Measurements from ENCODE around the gene ASPHD2.
"Not testable (repeated sequence)": the region's sequence is repeated elsewhere in the genome, so short reads cannot be mapped to it uniquely, and the experiment has no call there.

The ASPHD2 gene

DNA sequence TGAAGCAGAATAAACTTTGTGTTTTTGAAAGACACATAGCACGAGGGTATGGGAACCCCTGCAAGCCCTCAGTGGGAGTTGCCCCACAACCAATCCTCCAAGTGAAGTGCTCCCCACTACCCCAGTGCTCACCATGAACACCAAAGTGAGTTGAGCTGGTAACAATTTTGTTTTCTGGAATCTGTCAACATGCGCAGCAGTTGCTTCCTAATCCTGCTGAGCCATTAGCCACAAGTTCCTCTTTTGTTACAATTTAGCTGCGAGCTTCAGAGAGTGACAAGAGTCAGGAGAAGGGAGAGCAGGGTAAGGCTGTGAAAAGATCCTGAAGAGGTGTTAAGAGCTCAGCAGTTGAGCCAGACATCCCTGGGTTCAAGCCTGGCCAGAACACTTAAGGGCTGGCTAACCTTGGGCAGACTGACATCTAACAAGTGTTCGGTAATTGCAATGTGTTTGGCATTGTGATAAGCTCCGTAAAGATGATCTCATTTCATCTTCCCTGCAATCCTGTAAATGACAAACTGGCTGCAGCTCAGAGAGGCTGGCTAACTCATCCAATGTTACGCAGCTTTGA lies 24.1 kb upstream of the ASPHD2 start:
- ATAC-seq (no peak), DNase-seq (no peak)
- Mint-ChIP-seq H3K36me3 (ENCODE audit: low read depth) (no peaks in the 10 kb centered on the region), H3K27ac (no peak overlapping the region), H3K9me3 (no peaks in the 10 kb centered on the region), H3K27me3 (peaks cover 13% of the 10 kb centered on the region), H3K4me3 (no peak overlapping the region), H3K4me1 (peaks cover 11% of the 10 kb centered on the region)

DNA sequence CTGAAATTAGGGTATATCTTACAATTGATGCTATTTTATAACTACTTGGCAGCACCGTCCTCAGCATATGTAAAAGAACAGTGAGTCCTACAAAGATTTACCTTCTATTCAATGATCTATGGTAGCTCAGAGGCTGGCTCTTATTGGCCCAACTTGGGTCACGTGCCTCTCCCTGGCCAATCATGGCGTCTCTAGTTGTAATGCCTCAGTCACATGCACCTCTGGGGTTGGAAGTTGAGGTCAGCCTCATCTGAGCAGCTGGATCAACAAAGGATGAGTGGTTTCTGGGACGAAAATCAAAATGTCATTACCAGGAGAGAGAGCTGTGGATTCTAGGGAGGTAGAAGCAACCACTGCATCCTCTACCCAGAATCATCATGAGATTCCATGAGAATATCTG lies 22.9 kb upstream of the ASPHD2 start:
- Mint-ChIP-seq H3K4me3 (no peak overlapping the region), H3K27ac (no peak overlapping the region), H3K27me3 (peaks cover 15% of the 10 kb centered on the region), H3K36me3 (ENCODE audit: low read depth) (no peaks in the 10 kb centered on the region), H3K9me3 (no peaks in the 10 kb centered on the region), H3K4me1 (peaks cover 11% of the 10 kb centered on the region)
- ATAC-seq (no peak), DNase-seq (no peak)

DNA sequence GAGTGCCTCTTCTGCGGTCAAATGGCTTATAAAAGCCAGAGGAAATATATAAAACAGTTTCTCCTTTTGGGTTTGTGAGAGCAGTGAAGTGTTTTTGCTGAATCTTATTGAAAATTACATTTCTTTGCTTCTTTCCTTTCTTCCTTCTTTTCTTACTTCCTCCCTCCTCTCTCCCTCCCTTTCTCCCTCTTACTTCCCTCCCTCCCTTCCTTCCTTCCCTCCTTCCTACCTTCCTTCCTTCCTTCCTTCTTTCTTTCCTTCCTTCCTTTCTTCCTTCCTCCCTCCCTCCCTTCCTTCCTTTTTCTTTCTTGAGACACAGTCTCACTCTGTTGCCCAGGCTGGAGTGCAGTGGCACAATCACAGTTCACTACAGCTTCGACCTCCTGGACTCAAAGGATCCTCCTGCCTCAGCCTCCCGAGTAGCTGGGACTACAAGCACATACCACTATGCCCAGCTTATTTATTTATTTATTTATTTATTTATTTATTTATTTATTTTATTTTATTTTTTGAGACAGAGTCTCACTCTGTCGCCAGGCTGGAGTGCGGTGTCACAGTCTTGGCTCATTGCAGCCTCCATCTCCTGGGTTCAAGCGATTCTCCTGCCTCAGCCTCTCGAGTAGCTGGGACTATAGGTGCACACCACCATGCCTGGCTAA lies 20.4 kb upstream of the ASPHD2 start:
- Mint-ChIP-seq H3K27me3 (peaks cover 12% of the 10 kb centered on the region), H3K4me1 (peaks cover 11% of the 10 kb centered on the region)
- DNase-seq; H3K4me3 Mint-ChIP-seq; H3K9me3 Mint-ChIP-seq; H3K27ac Mint-ChIP-seq; ATAC-seq; H3K36me3 Mint-ChIP-seq (ENCODE audit: low read depth): not testable (repeated sequence)

DNA sequence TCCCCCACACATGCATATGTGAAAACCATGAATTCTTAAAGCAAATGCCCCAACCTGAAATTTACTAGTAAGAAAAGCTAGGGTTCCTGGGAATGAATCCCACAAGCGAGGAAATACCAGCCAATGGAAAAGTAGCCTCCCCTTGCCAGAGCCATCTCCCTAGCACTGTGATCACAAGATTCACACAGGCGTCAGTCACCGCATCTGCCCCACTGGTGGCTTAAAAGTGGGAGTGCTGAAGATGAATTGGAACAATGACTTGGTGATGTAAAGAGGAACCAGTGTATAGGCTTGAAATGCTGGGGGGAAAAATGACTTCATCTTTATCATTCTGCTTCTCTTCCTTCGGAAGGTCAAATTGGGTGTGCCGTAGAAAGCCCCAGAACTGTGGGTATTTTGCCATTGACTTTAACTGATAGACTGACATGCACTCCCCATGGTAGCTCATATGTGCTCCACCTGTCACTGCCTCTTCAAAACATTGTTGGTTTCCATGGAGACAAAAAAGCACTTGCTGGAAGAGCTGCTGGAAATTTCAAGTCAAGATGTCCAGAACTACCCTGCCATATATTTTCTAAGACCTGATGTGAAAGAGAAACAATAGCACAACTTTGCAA lies 19.2 kb upstream of the ASPHD2 start:
- no peak for ATAC-seq
- H3K27me3 Mint-ChIP-seq, result peaks cover 9% of the 10 kb centered on the region
- DNase-seq, result no peak
- no peak overlapping the region for H3K27ac Mint-ChIP-seq
- no peaks in the 10 kb centered on the region for H3K36me3 Mint-ChIP-seq (ENCODE audit: low read depth)
- H3K9me3 Mint-ChIP-seq, result no peaks in the 10 kb centered on the region
- H3K4me1 Mint-ChIP-seq, result peaks cover 2% of the 10 kb centered on the region
- H3K4me3 Mint-ChIP-seq, result no peak overlapping the region

DNA sequence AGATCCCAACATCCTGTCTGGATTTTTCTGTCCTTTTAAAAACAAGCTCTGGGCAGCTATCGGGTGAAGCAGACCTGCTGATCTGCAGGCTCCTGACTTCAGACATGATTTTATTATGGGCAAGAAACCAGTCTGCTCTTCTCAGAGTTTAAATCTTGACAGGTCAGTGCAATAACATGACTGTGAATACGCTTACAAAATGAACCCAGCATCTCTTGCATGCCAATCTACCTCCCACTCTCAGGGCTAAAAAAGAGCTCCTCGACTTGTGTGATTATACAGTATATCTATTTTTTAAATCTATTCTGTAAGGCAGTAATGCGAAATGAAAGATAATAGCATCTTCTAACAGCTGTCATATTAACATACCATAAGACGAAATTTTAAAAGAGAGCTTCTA lies 18.7 kb upstream of the ASPHD2 start:
- Mint-ChIP-seq H3K4me1 (no peaks in the 10 kb centered on the region), H3K4me3 (no peak overlapping the region), H3K27me3 (peaks cover 9% of the 10 kb centered on the region), H3K36me3 (ENCODE audit: low read depth) (no peaks in the 10 kb centered on the region), H3K9me3 (no peaks in the 10 kb centered on the region), H3K27ac (no peak overlapping the region)
- ATAC-seq (no peak), DNase-seq (no peak)

DNA sequence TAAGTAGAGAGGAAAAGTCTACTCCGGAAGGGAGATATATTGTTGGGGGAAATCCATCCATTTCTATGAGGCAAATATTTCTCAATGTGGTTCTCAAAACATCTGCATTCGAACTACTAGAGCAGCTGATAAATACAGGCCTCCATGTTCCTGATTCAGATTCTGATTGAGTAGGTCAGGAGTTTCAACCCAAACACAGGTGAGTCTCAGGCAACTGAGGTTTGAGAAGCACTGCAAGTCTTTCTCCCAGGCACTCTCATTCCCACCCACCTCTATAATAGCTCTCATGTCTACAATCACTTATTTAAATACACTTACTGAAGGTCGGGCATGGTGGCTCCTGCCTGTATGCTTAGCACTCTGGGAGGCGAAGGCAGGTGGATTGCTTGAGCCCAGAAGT lies 14.7 kb upstream of the ASPHD2 start:
- ATAC-seq, result no peak
- no peaks in the 10 kb centered on the region for H3K36me3 Mint-ChIP-seq (ENCODE audit: low read depth)

DNA sequence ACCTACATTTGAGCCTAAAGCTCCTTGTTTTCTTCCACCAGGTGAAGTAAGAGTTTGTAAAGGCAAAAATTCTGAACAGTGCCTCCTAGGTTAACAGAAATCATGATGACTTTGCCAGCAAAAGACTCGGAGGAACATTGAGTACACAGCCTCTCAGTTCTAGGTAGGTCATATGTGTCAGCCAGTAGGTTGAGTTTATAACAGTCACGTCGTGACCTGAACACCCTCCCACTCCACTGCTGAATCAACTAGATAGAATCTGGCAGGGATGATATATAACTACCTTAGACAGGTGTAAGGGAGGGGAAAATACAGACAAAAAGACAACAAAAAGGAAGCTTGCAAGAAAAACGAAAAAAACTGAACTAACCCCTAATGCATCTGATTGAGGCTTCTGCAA lies 12.8 kb upstream of the ASPHD2 start:
- ATAC-seq (no peak), DNase-seq (no peak)
- Mint-ChIP-seq H3K9me3 (no peaks in the 10 kb centered on the region), H3K4me1 (no peaks in the 10 kb centered on the region), H3K36me3 (ENCODE audit: low read depth) (no peaks in the 10 kb centered on the region), H3K27ac (no peak overlapping the region), H3K4me3 (no peak overlapping the region), H3K27me3 (peaks cover 12% of the 10 kb centered on the region)

More for the DNA sequence above, 14.7 kb upstream of the ASPHD2 start:
- Mint-ChIP-seq H3K27ac (no peak overlapping the region), H3K27me3 (peaks cover 16% of the 10 kb centered on the region), H3K4me1 (no peaks in the 10 kb centered on the region), H3K4me3 (no peak overlapping the region), H3K9me3 (no peaks in the 10 kb centered on the region)
- DNase-seq, result no peak

DNA sequence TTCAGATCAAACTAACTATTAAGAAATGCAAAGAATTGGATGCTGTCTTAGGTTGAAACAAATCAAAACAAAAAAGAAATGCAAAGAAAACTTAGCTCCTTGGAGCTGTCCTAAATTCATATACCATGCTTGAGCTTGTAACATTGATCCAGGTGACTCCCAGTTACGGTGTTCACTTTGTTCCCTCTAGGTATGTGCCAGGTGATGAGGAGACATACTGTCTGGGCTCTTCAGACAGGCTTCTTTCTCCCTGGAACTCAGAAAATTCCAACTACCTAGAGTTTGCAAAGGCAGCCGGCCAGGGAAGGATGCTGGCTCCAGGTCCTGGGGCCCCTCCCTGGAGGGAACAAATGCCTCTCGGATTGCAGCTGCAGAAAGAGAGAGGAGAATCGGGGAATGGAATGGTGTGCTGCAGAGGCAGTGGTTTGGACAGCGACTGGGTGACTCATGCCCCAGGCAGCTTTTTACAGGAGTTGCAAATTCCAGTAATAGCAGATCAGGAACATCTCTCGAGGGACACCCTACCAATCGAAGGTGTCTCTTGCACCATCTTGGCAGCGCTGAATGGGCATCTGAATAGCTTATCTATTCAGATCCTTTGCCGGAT lies 12.3 kb upstream of the ASPHD2 start:
- no peak overlapping the region for H3K4me3 Mint-ChIP-seq
- no peak for DNase-seq
- peaks cover 12% of the 10 kb centered on the region for H3K27me3 Mint-ChIP-seq
- H3K27ac Mint-ChIP-seq, result no peak overlapping the region
- no peak for ATAC-seq
- H3K4me1 Mint-ChIP-seq, result no peaks in the 10 kb centered on the region
- no peaks in the 10 kb centered on the region for H3K9me3 Mint-ChIP-seq
- H3K36me3 Mint-ChIP-seq (ENCODE audit: low read depth), result no peaks in the 10 kb centered on the region

DNA sequence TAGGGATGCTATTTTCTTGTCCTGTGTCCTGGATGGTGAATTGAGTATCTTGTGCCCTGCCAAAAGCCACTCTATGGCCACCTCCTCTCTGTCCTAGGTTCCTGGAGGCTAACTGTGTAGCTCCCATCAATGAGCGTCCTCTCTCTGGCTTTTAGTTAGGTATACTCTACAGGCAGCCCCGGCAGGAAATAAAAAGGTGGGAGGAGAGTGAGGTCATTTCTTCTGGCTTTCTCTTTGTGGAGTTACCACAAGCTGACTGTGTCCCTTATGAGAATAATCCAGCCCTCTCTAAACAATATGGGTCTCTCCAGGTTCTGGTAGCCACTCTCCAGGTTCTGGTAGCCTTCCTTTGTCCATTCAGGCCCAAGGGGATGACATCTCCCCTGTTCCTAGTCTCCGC lies 11.7 kb upstream of the ASPHD2 start:
- peaks cover 12% of the 10 kb centered on the region for H3K27me3 Mint-ChIP-seq
- no peak for ATAC-seq
- H3K4me1 Mint-ChIP-seq, result no peaks in the 10 kb centered on the region
- H3K27ac Mint-ChIP-seq, result no peak overlapping the region
- no peak for DNase-seq
- H3K36me3 Mint-ChIP-seq (ENCODE audit: low read depth), result no peaks in the 10 kb centered on the region
- no peaks in the 10 kb centered on the region for H3K9me3 Mint-ChIP-seq
- H3K4me3 Mint-ChIP-seq, result no peak overlapping the region

DNA sequence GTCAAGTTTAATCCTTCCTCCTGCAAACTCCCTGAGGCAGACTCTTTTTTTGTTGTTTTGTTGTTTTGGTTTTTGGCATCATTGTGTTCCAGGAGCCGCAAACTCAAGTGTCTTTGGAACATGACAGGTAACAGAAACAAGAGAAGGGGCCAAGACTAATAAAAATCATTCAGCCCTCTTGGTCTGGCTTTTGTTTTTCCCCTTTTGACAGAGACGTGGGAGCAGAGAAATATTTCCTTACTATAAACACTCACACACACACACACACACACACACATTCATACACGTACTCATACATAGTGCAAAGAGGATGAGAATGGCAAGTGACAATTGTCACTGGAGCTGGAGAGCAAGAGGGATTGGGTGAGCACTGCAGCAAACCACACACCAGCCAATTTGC lies 10.4 kb upstream of the ASPHD2 start:
- Mint-ChIP-seq H3K4me1 (no peaks in the 10 kb centered on the region), H3K4me3 (no peak overlapping the region), H3K27me3 (peaks cover 12% of the 10 kb centered on the region), H3K9me3 (peaks cover 10% of the 10 kb centered on the region), H3K27ac (no peak overlapping the region), H3K36me3 (ENCODE audit: low read depth) (peaks cover 1% of the 10 kb centered on the region)
- ATAC-seq, result no peak
- DNase-seq, result no peak

DNA sequence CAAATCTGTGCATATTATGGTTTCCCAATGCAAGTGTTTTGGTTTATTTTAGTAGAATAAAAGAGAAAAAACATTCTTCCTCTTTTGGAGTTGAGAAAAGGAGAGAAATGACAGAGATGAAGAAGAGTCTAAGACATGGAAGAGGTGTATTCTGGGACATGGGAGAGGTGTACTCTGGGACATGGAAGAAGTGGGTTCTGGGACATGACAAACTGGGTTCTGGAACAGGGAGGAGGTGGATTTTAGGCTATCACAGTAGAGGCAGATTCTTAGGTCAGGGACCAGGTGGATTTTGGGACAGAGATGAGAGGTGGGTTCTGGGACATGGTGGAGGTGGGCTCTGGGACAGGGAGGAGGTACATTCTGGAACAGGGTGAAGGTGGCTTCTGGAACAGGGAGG lies 2.1 kb upstream of the ASPHD2 start:
- no peak for DNase-seq
- Mint-ChIP-seq H3K27ac (peak overlapping the region; percentile 69), H3K4me1 (peaks cover 39% of the 10 kb centered on the region), H3K27me3 (peaks cover 7% of the 10 kb centered on the region), H3K36me3 (ENCODE audit: low read depth) (peaks cover 1% of the 10 kb centered on the region), H3K4me3 (peak overlapping the region; percentile 64), H3K9me3 (peaks cover 13% of the 10 kb centered on the region)
- ATAC-seq, result no peak

DNA sequence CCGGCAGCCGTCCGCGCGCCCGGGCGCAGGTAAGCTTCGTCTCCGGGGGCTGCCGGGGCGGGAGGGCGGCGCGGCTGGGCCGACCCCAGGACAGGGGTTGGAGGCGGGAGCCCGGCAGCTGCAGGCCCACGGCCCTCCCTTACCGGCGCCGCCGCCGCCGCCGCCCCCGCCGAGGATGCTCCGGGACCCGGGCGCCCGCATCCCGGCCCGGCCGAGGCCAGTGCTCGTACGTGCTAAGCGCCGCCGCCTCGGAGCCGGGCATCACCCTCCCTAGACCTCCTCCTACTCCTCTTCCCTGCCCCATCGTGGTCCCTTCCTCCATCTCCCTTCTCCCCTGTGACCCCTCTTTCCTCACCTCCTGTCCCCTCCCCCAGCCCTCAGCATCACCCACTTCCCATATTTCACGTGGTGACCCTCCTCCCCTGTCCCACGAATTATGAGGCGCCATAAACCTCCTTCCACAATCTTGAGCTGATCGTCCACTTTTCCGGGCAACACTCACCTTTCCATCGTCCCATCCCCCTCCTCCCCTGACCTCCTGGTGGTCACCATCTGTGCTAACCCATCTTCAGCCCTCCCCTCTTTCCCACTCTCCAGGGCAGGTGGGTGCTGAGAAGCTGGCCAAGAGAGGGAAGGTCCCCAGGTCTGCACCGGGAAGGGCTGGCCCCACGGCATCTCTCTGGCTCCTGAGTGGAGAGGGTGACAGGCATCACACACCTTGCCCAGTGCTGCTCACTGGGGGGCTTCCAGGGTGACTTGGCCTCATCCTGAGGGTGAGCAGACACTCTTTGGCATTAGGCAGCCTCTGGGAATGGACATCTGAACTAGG lies 612 bp downstream of the ASPHD2 start:
- Mint-ChIP-seq H3K27ac (peak overlapping the region; percentile 66), H3K9me3 (no peaks in the 10 kb centered on the region), H3K4me1 (peaks cover 54% of the 10 kb centered on the region), H3K36me3 (ENCODE audit: low read depth) (peaks cover 5% of the 10 kb centered on the region), H3K27me3 (peaks cover 7% of the 10 kb centered on the region), H3K4me3 (peak overlapping the region; percentile 79)
- peak; percentile 25 for DNase-seq
- ATAC-seq, result no peak

DNA sequence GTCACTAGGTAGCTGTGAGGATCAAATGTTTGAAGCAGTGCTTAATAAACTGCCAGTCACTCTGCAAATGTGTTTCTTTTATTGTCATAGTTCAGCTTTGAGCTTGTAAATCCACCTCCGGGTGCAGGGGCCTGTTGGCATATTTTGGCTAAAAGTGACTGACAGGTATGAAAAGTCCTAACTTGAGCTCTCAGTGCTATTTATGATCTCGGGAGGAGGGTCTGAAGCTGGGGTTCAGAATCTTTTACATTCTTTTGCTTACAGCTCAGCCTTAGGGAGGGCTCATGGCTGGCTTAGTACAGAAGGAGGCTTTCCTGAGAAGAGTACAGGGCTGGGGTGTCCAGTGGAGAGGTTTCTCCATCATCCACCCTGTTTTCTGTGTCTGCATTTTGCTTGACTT lies 1.5 kb downstream of the ASPHD2 start:
- DNase-seq (no peak), ATAC-seq (no peak)
- peak overlapping the region; percentile 66 for H3K27ac Mint-ChIP-seq
- H3K9me3 Mint-ChIP-seq, result no peaks in the 10 kb centered on the region
- H3K27me3 Mint-ChIP-seq, result peaks cover 4% of the 10 kb centered on the region
- H3K36me3 Mint-ChIP-seq (ENCODE audit: low read depth), result peaks cover 12% of the 10 kb centered on the region
- H3K4me1 Mint-ChIP-seq, result peaks cover 61% of the 10 kb centered on the region
- peak overlapping the region; percentile 79 for H3K4me3 Mint-ChIP-seq

DNA sequence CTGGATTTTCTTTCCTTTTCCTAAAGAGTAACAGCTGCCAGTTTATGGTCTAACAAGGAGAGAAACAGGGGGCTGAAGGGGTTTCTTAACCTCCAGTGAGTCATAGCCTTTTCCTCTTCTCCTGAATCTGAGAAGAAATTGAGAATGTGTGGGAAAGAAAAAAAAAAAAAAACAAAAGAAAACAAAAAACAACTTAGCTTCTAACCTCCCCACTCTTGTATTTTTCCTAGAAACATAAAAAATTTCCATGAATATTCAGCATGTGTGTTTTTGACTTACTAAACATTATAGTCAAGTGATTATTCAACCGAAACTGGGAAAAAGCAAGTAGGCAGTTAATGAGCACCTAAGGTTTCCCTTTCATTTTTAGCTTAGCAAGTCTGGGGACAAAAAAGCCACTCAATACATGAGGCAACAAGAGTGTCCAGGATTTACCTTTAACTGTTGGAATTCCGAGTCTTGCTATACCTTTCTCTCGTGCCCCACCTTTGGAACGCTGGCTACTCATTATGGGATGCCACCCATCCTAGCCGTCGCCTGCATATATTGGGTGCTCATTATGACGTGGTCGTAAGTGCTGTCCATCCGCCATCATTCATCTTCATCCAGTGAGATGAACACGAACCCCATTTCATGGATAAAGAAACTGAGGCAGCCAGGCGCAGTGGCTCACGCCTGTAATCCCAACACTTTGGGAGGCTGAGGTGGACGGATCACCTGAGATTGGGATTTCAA lies 2.4 kb downstream of the ASPHD2 start:
- Mint-ChIP-seq H3K4me3 (peak overlapping the region; percentile 79), H3K27ac (peak overlapping the region; percentile 66), H3K4me1 (peaks cover 67% of the 10 kb centered on the region), H3K36me3 (ENCODE audit: low read depth) (peaks cover 12% of the 10 kb centered on the region), H3K9me3 (no peaks in the 10 kb centered on the region), H3K27me3 (peaks cover 3% of the 10 kb centered on the region)
- ATAC-seq (no peak), DNase-seq (no peak)

Measured in activated naive CD8-positive, alpha-beta T cell treated with anti-CD3 and anti-CD28 coated beads, Interleukin-2, amount 50 U/mL, for 24 hours (primary cell).